NCI-H2081 (cell line): ENCODE results near the gene APBA1.
A peak's percentile ranks its signal among the peaks of the same experiment; 100 is the strongest.

Source experiments
- DNase-seq, 2 experiments: peaks; one replicate each; lab custom pipeline; 2025; lab: John Stamatoyannopoulos, UW

The APBA1 gene

GRCh38 chr9:69474821-69475220 is 197.3 kb downstream of the APBA1 start:
- peak in 1 of 2 experiments; percentile 12 for DNase-seq

DNA sequence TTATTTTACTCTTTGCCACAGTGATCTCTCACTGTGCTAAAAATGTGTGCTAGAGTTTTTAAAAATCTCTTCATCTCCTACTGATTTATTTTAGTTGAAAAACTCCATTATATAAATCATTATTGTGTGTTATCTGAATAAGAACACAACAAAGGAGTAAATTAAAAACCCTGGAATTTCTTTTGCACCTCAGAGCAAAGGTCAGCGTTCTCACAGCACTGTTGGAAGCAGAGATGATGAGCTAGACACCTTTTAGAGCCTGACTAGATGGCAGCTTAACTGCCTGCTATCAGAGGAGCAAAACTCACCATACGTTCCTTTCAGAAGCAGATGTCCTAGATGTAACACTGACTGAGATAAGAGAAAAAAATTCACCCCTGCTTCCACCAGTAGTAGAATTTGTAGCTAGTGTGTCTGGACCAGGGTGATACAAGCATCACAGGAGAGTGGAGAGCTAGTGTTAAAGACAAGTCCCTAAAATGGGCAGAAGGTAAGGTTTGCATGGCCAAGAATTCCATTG is 200.0 kb downstream of the APBA1 start:
- DNase-seq = no peak

GRCh38 chr9:69471433-69471832 is 200.7 kb downstream of the APBA1 start:
- no peak for DNase-seq

GRCh38 chr9:69470186-69470977 is 201.8 kb downstream of the APBA1 start:
- no peak for DNase-seq

DNA sequence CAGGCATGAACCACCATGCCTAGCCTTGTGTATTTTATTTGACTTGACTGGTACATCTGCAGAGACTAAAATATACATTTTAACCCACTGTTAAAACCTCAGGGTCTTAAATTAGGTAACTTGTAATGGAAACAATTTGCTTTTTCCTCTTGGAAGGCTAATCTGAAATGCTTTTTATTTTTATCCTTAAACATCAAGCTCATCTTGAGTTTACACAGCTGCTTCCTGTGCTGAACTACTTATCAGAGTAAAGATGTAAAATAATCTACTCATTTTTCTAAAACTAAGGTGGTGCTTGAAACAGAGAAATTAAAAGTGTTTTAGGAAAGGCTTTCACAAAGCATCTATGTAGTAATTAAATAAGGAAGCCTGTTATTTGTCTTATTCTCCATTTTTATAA is 203.0 kb downstream of the APBA1 start:
- peak in 1 of 2 experiments; percentile 58 for DNase-seq

DNA sequence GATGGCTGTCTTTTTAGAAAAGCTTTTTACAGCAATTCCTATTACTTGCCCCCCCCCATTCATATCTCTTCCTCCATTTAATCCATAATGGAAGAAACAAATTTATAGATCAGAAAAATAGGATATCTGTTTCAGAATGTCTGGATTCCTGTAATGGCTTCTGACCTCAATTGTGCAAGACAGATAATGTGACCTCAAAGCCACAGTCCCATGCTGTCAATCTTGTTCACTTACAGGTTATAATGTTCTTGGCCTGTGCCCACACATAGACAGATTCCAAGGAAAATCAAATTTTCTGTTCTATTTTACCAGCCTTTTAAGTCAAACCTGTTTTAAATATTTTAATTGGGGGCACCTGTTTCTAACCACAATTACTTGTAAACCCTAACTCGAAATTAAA is 203.8 kb downstream of the APBA1 start:
- no peak for DNase-seq

- no peak for DNase-seq
Measured at GRCh38 chr9:69466151-69466550, 206.0 kb downstream of the APBA1 start.

DNA sequence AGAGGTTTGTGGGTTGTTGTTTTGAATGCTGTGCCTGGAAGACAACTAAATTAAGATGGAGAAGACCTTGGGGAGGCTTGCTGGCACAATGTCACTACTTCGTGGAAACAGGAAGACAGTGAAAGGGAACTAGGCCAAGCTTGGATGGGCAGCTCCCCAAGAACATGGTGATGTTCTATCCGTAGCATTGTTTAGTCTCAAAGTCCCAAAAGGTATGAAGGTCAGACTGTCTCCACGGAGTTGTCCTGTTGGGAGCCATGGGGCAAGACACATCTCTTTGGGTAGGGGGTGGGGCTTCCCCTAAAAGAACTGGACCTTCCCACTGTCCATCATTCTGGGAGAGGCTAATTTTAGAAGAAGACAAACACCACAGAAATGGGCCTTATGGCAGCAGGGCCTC is 206.7 kb downstream of the APBA1 start:
- no peak for DNase-seq

GRCh38 chr9:69463497-69464068 is 208.6 kb downstream of the APBA1 start:
- DNase-seq = no peak

GRCh38 chr9:69462394-69462793 is 209.8 kb downstream of the APBA1 start:
- no peak for DNase-seq

DNA sequence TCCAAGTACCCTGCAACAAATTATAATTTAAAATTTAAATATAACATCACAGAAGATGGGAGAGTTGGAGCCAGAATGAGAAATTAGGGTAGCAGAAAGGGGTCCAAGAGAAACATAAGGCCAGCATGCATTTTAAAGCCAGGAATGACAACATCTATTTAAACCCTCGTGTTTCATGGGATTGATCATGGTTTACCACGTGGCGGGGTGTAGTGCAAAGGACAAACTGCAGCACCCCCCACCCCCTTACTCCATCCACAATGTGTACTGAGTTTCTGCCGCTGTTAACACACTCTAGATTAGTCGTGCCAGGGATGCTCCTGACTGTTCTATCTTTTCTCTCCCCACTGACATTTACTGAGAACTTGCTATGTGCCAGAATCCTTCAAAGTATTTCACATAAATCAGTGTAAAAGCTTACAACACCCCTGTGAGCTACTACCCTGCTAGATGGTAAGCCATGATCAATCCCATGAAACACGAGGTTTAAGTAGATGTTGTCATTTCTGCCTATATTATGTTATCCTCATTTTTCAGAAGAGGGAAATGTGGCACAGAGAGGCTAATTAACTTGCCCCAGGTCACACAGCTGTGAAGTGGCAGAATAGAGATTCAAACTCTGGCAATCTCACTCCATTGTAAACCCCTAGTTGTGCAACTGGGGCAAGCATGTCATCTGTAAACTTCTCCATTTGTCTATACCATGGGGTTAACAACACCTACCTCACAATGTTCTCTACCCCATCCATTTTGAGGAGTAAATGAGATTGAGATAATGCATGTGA is 210.9 kb downstream of the APBA1 start:
- DNase-seq = no peak

- no peak for DNase-seq
Measured at GRCh38 chr9:69460012-69460411, 212.2 kb downstream of the APBA1 start.

DNA sequence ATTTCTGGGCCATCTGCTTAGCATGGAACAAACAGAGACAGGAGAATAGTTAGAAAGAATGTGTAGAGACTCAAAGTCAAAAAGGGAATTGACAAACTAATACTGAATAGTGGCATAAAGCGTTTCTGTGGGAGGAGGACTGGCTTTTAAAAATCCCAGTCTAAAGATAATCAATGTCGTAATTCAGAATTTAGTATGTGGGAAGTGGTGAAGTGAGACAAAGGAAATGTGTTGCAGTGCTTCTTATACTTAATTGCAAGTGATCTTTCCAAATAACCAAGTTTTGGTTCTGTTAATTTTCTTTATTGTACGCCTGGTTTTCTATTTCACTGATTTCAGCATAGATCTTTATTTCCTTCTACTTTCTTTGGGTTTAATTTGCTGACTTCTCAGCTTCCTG is 214.0 kb downstream of the APBA1 start:
- no peak for DNase-seq

- no peak for DNase-seq
Measured at GRCh38 chr9:69456201-69456600, 216.0 kb downstream of the APBA1 start.

DNA sequence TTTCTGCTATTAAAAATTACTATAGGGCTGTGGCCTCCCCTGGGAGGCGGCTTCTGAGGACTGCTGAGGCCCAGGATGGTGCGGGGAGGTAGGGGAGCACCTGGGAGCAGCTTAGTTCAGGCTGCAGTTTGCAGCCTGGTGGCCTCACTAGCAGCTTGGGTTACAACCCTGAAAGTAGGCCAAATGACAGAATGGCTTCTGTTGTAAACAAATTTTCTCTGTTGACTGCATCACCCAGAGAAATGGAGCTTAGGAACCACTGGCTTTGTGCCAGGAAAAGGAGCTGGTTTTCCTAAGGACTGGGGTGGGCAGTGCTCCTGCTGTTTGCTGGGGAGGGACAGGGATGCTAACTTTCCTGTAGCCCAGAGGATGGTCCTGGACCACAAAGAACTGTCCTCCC is 216.9 kb downstream of the APBA1 start:
- peak in 1 of 2 experiments; percentile 45 for DNase-seq

GRCh38 chr9:69454321-69454720 is 217.8 kb downstream of the APBA1 start:
- no peak for DNase-seq

GRCh38 chr9:69453746-69454145 is 218.4 kb downstream of the APBA1 start:
- DNase-seq = no peak

DNA sequence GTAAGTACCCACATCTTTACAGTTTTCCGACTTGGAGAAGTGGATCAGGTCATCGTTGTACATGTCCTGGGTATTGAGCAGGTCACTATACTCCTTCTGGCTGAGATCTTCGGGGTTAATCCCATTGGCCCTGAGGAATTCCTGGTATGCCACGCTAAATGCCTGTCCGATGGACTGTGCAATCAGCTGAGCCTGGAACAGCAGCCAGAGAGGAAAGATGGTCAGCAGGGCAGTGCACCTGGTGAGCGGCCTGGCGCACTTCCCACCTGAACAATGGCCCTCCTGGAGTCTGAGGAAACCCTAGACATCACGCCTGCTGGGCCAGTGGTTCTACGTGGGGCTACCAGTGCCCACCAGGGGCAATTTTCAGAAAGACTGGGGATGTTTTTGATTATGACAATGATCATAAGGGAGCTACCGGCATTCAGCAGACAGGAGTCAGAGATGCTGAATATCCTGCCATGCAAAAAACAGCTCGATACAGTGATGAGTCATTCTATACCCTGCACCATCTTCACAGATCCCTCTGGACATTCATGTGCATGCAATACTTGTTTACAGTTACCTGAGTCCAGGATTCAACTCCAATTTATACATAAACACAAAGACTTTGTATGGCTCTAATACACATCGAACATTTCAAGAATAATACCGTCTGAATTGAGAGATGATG is 219.9 kb downstream of the APBA1 start:
- no peak for DNase-seq

GRCh38 chr9:69446496-69446895 is 225.7 kb downstream of the APBA1 start:
- DNase-seq = no peak

DNA sequence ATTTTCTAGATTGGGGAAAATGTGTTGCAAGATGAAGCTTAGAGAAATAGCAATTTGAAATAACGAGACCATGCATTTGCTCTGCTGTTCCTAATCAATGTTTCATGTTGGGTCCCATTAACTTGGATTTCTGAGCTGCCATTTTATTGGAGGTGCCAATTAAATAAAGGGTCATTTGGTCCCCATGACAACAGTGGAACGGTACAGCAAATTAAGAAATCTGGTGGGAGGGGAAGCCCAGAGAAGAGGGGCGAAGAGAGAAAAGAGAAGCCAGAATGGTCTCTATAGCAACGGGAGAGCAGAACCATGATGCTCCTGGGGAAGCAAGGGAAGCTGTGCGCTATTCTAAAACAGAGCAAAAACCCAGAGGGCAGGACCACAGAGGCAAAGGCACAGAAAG is 226.9 kb downstream of the APBA1 start:
- DNase-seq = no peak

GRCh38 chr9:69444791-69445190 is 227.4 kb downstream of the APBA1 start:
- DNase-seq = no peak

GRCh38 chr9:69444021-69444420 is 228.2 kb downstream of the APBA1 start:
- no peak for DNase-seq
